Measurements from ENCODE around the gene PLXDC1.

- TF ChIP-seq CTCF (IDR thresholded peaks at IDR 0.05): peak in 5 of 6 experiments; percentile 39 to 55 (median 43)
- TF ChIP-seq POLR2A (IDR thresholded peaks at IDR 0.05): no peak
Measured at GRCh38 chr17:39194089-39194984, 42.9 kb upstream of the PLXDC1 start.

All from adrenal gland (tissue), 5 donors.